GM21381 (cell line): ENCODE data around the gene PRPF18.

ENCODE experiments used
- ATAC-seq: cut with Tn5 transposase; IDR thresholded peaks from one replicate; pipeline ENCODE4 v1.9.1; 2021; ENCODE audit warnings: mild to moderate bottlenecking, moderate library complexity; ENCODE audit not compliant: unreplicated experiment

The PRPF18 gene

DNA sequence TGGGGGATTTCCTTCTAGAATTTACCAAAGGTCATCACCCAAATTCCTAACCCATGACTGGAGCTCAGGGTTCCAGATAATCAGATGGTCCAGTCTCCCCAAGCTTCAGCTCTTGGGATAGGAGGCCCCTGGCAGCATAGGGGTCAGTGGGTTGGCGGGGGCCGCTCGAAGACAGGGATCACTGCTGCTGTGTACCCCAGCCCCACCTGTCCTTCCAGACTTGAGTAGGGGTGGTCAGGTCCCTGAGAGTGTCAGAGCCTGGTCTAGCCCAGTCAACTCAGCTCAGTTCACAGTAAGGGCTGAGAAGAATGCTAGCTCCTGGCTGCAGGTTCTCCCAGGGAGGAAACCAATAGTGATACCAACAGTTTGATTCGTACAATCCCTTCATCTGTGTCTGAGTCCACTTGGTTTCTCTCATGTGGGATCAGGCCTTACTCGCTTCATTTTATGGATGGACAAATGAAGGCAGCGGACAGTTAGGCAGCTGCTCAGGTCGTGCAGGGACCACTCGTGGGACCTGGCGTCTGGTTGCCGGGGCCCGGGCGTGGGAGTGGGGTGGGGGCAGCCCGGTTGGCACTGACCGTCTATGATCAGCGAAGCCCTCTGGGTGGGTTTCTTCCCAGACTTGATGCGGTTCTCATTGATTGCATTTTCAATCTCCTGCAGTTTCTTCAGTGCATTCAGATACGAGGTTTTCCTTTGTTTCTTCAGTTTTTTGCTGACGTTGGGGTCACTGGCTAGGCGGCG is 78.9 kb downstream of the PRPF18 start:
- ATAC-seq = no peak

DNA sequence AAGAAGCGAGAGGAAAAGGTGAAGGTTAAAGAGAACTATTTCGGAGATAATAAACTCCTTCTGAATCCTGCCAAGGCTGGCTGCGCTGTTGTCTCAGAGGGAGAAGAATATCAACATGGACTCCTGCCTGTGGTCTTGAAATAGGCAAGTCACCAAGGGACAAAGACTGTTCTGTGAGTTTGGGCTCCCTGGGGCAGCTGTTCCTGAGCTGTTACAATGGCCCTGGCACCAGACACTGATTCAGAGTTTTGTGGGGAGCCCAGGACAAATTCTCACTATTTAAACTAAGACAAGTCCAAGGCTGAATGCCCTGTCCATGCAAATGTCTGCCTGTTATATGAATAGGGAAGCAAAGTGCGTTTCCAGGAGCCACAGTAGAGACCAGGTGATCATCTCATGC is 81.4 kb downstream of the PRPF18 start:
- no peak for ATAC-seq

DNA sequence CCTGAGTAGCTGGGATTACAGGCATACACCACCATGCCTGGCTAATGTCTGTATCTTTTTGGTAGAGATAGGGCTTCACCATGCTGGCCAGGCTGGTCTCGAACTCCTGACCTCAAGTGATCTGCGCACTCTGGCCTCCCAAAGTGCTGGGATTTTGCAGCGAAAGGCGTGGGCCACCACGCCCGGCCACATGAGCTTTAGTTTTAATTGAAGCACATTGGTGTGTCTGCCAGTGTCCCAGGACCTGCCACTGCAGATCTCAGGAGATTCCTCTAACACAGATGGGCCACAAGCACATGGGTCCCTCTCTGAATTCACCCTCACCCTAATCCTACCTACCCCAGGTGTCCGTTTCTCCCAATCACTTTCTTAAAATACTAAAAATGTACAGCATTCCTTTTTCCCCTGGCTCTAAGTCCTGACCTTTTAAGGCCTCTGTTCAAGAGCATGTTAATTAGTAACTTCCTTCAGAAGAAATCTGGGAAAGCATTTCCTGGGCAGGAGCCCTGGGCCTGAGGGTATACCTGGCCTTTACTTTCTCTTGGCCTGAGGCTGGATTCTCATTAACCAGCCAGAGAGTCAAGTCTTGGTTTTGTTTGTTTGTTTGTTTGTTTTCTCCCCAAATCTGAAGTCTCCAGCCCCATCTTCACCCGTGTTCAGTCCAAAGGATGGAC is 82.6 kb downstream of the PRPF18 start:
- no peak for ATAC-seq

DNA sequence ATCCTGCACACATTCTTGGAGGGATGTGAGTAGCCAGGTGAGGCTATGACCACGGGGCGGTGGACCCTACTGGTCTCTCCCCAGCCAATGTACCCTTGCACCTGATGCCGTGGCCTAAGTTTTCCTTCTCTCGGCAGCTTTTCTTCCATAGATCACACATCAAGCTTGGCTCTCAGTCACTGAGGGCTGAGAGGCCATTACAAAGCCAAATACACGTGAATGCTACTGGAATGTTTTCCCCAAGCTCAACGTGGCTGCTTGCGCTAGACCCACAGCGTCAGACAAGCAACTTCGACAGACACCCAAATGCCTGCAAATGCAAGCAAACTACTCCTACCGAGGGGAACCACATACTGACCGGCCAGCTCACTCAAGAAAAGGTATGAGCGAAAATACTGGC is 83.1 kb downstream of the PRPF18 start:
- ATAC-seq = no peak

DNA sequence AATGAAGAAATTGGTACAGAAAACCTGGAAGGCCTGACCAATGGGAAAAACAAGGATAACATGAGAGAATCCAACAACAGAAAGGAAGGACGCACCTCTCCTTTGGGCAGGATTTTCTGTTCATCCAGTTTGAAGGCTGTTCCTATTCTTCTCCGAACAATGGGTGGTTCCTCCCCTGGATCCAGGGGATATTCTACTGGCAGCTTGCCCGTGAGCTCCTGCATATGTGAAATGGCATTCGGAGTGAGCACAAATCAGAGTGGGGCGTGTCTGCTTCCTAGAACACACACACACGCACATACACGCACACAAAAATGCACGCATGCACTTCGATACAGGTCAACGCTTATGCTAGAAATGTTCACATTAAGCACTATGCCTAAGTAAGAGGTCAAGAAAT is 83.5 kb downstream of the PRPF18 start:
- ATAC-seq = no peak

DNA sequence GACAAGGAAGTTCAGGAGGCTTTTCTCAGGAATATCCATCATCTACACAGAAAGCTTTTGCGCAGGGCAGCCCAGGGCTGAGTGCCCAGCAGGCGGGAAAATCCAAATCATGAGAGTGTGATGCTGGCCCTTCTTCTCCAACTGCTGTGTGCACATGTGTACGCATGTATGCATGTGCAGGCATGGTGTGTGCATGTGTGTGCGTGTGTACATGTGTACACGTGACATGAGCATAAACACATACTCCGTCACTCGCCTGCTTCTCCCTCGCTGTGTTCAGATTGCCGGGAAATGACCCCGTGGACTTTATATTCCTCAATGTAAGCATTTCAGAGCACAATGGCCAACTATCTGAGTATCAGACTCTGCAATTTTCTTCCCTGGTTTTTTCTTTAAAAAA is 85.1 kb downstream of the PRPF18 start:
- ATAC-seq = no peak

DNA sequence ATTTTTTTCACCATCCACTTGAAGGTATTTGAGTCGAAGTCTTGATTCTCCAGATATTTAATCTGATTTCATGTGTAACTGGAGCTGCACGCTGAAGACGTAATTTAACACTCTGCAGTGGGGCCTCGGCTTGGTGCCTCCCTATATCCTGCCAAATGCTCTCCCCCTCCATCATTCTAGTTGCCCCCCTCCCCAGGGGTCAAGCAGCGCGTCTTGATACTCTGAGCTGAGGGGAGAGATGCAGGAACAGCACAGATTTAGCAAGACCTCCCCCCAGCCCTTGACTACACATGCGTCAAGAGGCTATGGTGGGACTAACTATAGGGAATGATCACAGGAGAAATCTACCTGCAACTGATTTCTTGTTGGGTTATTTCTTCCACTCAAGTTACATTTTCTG is 85.8 kb downstream of the PRPF18 start:
- ATAC-seq = no peak

DNA sequence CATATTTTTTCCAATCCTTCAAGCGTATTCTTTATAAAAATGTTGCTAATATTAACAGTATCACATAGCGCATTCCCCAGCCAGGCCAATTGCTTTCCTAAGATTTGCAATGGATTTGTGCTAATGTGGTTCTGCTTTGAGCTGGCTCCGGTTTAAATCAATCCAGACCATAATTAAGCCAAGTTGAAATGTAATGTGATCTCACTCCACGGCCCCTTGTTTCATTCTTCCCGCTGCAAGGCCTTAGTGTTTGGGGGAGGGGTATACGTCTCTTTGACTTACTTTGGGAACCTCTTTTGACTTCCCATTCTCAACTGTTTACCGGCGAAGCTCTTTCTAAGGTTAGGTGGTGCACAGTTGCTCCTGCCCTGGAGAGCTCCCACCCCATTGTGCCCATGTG is 86.4 kb downstream of the PRPF18 start:
- no peak for ATAC-seq

DNA sequence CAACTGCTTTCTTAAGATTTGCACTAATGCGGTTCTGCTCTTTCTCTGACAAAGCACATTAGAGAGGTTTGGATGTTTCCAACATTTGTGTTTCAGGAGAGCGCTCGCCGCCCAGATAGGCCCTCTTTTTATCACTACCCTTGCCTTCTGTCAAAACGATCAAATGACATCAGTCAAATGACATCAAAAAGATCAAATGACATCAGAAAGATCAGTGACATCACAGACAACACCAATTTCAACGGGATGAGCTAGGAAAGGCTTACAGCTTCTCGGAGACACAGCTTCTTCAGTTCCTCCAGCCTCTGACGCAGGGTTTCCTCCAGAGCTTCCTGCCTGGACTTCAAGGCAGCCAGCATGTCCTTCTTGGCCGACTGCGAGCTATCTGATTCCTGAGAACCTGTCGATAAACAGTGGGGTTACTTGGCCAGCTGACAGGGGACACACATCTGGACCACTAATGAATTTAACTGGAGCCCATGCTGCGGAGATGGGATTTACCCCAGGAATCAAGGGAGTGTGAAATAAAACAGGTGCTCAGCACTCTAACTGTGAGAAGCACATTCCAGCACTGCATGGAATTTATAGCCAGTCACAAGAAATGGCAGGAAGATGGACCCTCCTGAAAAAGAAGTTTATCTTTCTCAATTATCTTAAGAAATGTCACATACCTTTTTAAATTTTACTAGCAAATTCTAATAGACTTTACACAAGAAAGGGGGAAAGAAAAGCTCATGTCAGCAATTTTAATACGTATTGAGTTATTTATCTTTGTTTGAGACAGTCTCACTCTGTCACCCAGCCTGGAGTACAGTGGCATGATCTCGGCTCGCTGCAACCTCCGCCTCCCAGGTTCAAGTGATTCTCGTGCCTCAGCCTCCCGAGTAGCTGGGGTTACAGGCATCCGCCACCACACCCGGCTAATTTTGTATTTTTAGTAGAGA is 88.2 kb downstream of the PRPF18 start:
- no peak for ATAC-seq

DNA sequence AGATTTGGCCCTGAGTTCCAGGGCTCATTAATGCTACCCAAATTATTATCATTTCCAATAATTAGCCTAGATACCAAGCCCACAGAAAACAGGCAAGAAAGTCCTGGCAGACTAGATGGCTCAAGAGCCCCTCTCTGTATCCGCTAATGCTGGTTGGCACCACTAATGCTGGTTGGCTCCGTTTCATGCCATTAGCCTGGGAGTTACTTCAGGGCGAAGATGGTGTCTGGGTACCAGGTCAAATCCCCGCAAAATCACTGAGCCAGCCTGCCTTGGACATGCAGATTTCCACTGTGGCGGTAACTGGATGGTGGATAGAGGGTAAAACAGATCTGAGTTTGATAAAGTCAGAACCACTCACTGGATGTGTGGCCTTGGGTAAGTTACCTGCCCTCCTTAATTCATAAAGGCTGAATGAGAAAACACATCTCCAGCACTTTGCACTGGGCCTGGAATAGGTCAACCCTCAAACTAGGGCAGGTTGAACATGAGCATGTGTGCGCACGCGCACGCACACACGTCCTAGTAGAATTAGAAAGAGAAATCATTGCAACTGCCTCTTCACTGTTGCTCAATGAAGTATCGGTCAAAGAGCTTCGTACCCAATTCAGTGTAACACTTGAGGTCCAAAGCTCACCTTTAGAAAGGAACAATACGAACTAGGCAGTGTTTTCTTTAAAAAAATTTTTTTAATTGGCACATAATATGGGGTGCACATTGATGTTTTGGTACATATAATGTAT is 91.5 kb downstream of the PRPF18 start:
- ATAC-seq = no peak
